H9 (cell line): ENCODE measurements around the gene PHACTR1. TPM values are rescaled to one million over a fixed set of nuclear protein-coding genes. Genes with fewer than 3 reads are reported as not detected.

Source experiments
- DNase-seq: peaks from one replicate; pipeline ENCODE4 v3.0.0-alpha.2; 2017
- H2AFZ ChIP-seq: one replicate; pipeline ENCODE4 v1.6.1; 2013; ENCODE audit warnings: mild to moderate bottlenecking, low read length, control low read depth, moderate library complexity
- H2AK5ac ChIP-seq: 2 replicates; pipeline ENCODE4 v1.6.1; 2013; ENCODE audit warnings: low read length, control low read depth, mixed read lengths; ENCODE audit not compliant: insufficient read length
- H2BK120ac ChIP-seq: one replicate; pipeline ENCODE4 v1.6.1; 2013; ENCODE audit warnings: low read depth, mild to moderate bottlenecking, low read length, control low read depth, inconsistent platforms; ENCODE audit not compliant: poor library complexity, severe bottlenecking
- H2BK12ac ChIP-seq: 2 replicates; pipeline ENCODE4 v1.6.1; 2013; ENCODE audit warnings: low read length, control low read depth, mixed read lengths, low read depth; ENCODE audit not compliant: insufficient read length
- H2BK15ac ChIP-seq: 2 replicates; pipeline ENCODE4 v1.6.1; 2013; ENCODE audit warnings: low read depth, low read length, control low read depth
- H2BK20ac ChIP-seq: one replicate; pipeline ENCODE4 v1.6.1; 2013; ENCODE audit warnings: low read depth, mild to moderate bottlenecking, low read length, control low read depth, inconsistent platforms; ENCODE audit not compliant: poor library complexity, severe bottlenecking
- H2BK5ac ChIP-seq: 2 replicates; pipeline ENCODE4 v1.6.1; 2013; ENCODE audit warnings: low read length, control low read depth, mixed read lengths; ENCODE audit not compliant: insufficient read length
- H3K14ac ChIP-seq: 2 replicates; pipeline ENCODE4 v1.6.1; 2013; ENCODE audit warnings: low read length, control low read depth; ENCODE audit not compliant: insufficient read depth
- H3K18ac ChIP-seq: 2 replicates; pipeline ENCODE4 v1.6.1; 2013; ENCODE audit warnings: low read depth, mild to moderate bottlenecking, mixed read lengths, low read length, control low read depth; ENCODE audit not compliant: insufficient read length
- H3K23ac ChIP-seq: 2 replicates; pipeline ENCODE4 v1.6.1; 2013; ENCODE audit warnings: low read length, control low read depth, mixed read lengths, low read depth; ENCODE audit not compliant: insufficient read length
- H3K23me2 ChIP-seq: 2 replicates; pipeline ENCODE4 v1.6.1; 2013; ENCODE audit warnings: low read depth, mild to moderate bottlenecking, mixed read lengths, low read length, control low read depth; ENCODE audit not compliant: insufficient read length, poor library complexity, severe bottlenecking
- H3K27ac ChIP-seq: 2 replicates; pipeline ENCODE4 v1.5.1; 2013; ENCODE audit warnings: low read length, control low read depth, mixed read lengths, low read depth; ENCODE audit not compliant: insufficient read length
- H3K27me3 ChIP-seq: 2 replicates; pipeline ENCODE4 v1.6.1; 2013; ENCODE audit warnings: low read length, control low read depth, inconsistent platforms; ENCODE audit not compliant: insufficient read depth
- H3K4ac ChIP-seq: 2 replicates; pipeline ENCODE4 v1.6.1; 2013; ENCODE audit warnings: low read depth, mild to moderate bottlenecking, control low read depth, inconsistent platforms, low read length, moderate library complexity
- H3K4me1 ChIP-seq: 2 replicates; pipeline ENCODE4 v1.6.1; 2013; ENCODE audit warnings: low read length, control low read depth, inconsistent platforms; ENCODE audit not compliant: insufficient read depth
- H3K4me2 ChIP-seq: 2 replicates; pipeline ENCODE4 v1.6.1; 2013; ENCODE audit warnings: low read length, control low read depth, mixed read lengths; ENCODE audit not compliant: insufficient read length, insufficient read depth
- H3K56ac ChIP-seq: 2 replicates; pipeline ENCODE4 v1.6.1; 2013; ENCODE audit warnings: low read depth, mild to moderate bottlenecking, mixed read lengths, low read length, control low read depth; ENCODE audit not compliant: insufficient read length
- H3K79me1 ChIP-seq: 2 replicates; pipeline ENCODE4 v1.6.1; 2013; ENCODE audit warnings: low read depth, mild to moderate bottlenecking, moderate library complexity, low read length, control low read depth, inconsistent platforms; ENCODE audit not compliant: insufficient read depth, poor library complexity, severe bottlenecking
- H3K79me2 ChIP-seq: 2 replicates; pipeline ENCODE4 v1.6.1; 2013; ENCODE audit warnings: low read length, control low read depth, inconsistent platforms; ENCODE audit not compliant: insufficient read depth
- H3K9ac ChIP-seq: 2 replicates; pipeline ENCODE4 v1.6.1; 2013; ENCODE audit warnings: low read length, control low read depth, mixed read lengths; ENCODE audit not compliant: insufficient read length; ENCODE audit errors: extremely low read depth
- H3K9me3 ChIP-seq: one replicate; pipeline ENCODE4 v1.6.1; 2013; ENCODE audit warnings: low read depth, low read length, inconsistent platforms; ENCODE audit not compliant: control insufficient read depth
- H3T11ph ChIP-seq: one replicate; pipeline ENCODE4 v1.6.1; 2013; ENCODE audit warnings: mild to moderate bottlenecking, low read length, control low read depth, inconsistent platforms
- H4K20me1 ChIP-seq: one replicate; pipeline ENCODE4 v1.6.1; 2013; ENCODE audit not compliant: control insufficient read depth, insufficient read length, insufficient read depth
- H4K5ac ChIP-seq: 2 replicates; pipeline ENCODE4 v1.6.1; 2013; ENCODE audit warnings: low read depth, mild to moderate bottlenecking, mixed read lengths, low read length, control low read depth; ENCODE audit not compliant: insufficient read length
- H4K8ac ChIP-seq: replicated peaks from 2 replicates; pipeline ENCODE4 v1.6.1; 2013; ENCODE audit warnings: low read length, control low read depth, mixed read lengths, low read depth; ENCODE audit not compliant: insufficient read length
- H4K91ac ChIP-seq: 2 replicates; pipeline ENCODE4 v1.6.1; 2013; ENCODE audit warnings: low read depth, mild to moderate bottlenecking, moderate library complexity, mixed read lengths, low read length, control low read depth; ENCODE audit not compliant: insufficient read length
- H3K27ac Mint-ChIP-seq, 3 experiments: 2 replicates in 2 of 3; 3 replicates in 1 of 3; pipeline ENCODE4 v1.8.0; 2020 to 2021; ENCODE audit warnings: mixed read lengths in 3 of 3, mild to moderate bottlenecking in 1 of 3, moderate library complexity in 1 of 3
- H3K27me3 Mint-ChIP-seq: 2 replicates; pipeline ENCODE4 v1.8.0; 2021; ENCODE audit warnings: low read depth, mild to moderate bottlenecking, moderate library complexity, mixed read lengths
- H3K36me3 Mint-ChIP-seq, 3 experiments: 2 replicates in 2 of 3; 3 replicates in 1 of 3; pipeline ENCODE4 v1.8.0; 2020 to 2021; ENCODE audit warnings: low read depth in 3 of 3, mixed read lengths in 3 of 3; ENCODE audit not compliant: insufficient read depth in 1 of 3
- H3K4me1 Mint-ChIP-seq, 2 experiments: 2 replicates each; pipeline ENCODE4 v1.8.0; 2020; ENCODE audit warnings: mixed read lengths in 2 of 2
- H3K4me3 Mint-ChIP-seq, 2 experiments: 2 replicates in 1 of 2; 3 replicates in 1 of 2; pipeline ENCODE4 v1.8.0; 2020 to 2021; ENCODE audit warnings: mild to moderate bottlenecking in 2 of 2, mixed read lengths in 2 of 2, moderate library complexity in 1 of 2
- H3K9me3 Mint-ChIP-seq, 2 experiments: 2 replicates in 1 of 2; 3 replicates in 1 of 2; pipeline ENCODE4 v1.8.0; 2020; ENCODE audit warnings: mild to moderate bottlenecking in 2 of 2, mixed read lengths in 2 of 2, moderate library complexity in 1 of 2
- CTCF ChIP-seq: fragments of 200-600 bp; sonication (generic); conservative IDR thresholded peaks from 3 replicates; pipeline ENCODE4 v1.8.0; 2021; ENCODE audit warnings: antibody characterized with exemption, mild to moderate bottlenecking
- WGBS: extraction: QIAGEN DNeasy Blood & Tissue Kit; methylation state at CpG from one replicate; pipeline ENCODE4 v1.1.7; 2013; ENCODE audit warnings: missing lambda C conversion rate, low lambda C conversion rate, mixed read lengths; ENCODE audit not compliant: insufficient read length; ENCODE audit errors: extremely low coverage; 5-methylcytosine and 5-hydroxymethylcytosine counted together
- total RNA-seq: library from RNA; stranded (reverse); gene quantifications from 2 replicates; pipeline ENCODE4 v1.2.1, GENCODE V29; 2021

The PHACTR1 gene
- total RNA-seq, 1 experiment from 2014 or later: 15.9 TPM

GRCh38 chr6:12806796-12807195 lies 90.2 kb downstream of the PHACTR1 start:
- Histone ChIP-seq H3K14ac (no peak overlapping the region), H3K9me3 (no peaks in the 10 kb centered on the region), H3K27ac (no peak overlapping the region), H4K20me1 (no peaks in the 10 kb centered on the region), H3K79me2 (no peaks in the 10 kb centered on the region), H3K79me1 (no peaks in the 10 kb centered on the region), H3K18ac (no peak overlapping the region), H2BK120ac (no peak overlapping the region), H4K5ac (no peak overlapping the region), H3K4ac (no peak overlapping the region), H3K4me2 (no peak overlapping the region), H3K27me3 (no peaks in the 10 kb centered on the region), H3K23ac (no peak overlapping the region), H2BK5ac (no peak overlapping the region), H2AFZ (no peak overlapping the region), H4K91ac (no peak overlapping the region), H3K23me2 (no peaks in the 10 kb centered on the region), H4K8ac (no peak overlapping the region), H2BK15ac (no peak overlapping the region), H2BK20ac (no peak overlapping the region), H2AK5ac (no peak overlapping the region), H3K4me1 (no peaks in the 10 kb centered on the region), H3K9ac (no peak overlapping the region), H3K56ac (no peak overlapping the region), H3T11ph (no peak overlapping the region), H2BK12ac (no peak overlapping the region)
- no CpG with 5 or more reads among the region's 1 CpG for WGBS
- H3K9me3 Mint-ChIP-seq: no peaks in the 10 kb centered on the region
- H3K27ac Mint-ChIP-seq: no peak overlapping the region
- H3K36me3 Mint-ChIP-seq: no peaks in the 10 kb centered on the region
- no peak for TF ChIP-seq CTCF
- no peak for DNase-seq
- H3K4me3 Mint-ChIP-seq: no peak overlapping the region
- H3K27me3 Mint-ChIP-seq: no peaks in the 10 kb centered on the region
- H3K4me1 Mint-ChIP-seq: peaks cover 4% of the 10 kb centered on the region in 2 experiments; a peak in 2 of 4 replicates
